Esophagus muscularis mucosa (tissue), 4 donors: ENCODE measurements around the gene UQCC2. TPM values are rescaled to one million over a fixed set of nuclear protein-coding genes. Genes with fewer than 3 reads are reported as not detected.

Experiments
- DNase-seq: peaks from one replicate; pipeline ENCODE4 v3.0.0-alpha.2; 2017; ENCODE audit errors: extremely low spot score
- H3K27ac ChIP-seq, 4 donors: fragments of 200-600 bp; sonication (generic); replicated peaks in 1 of 4; 1 replicate in 3 of 4; 2 replicates in 1 of 4; pipeline ENCODE4 v1.5.1; 2016 to 2019; ENCODE audit warnings: mild to moderate bottlenecking in 1 of 4
- H3K27me3 ChIP-seq, 4 donors: fragments of 200-600 bp; sonication (generic); one replicate each; pipeline versions ENCODE4 v1.5.1 to v1.6.0; 2016 to 2019
- H3K36me3 ChIP-seq, 4 donors: fragments of 200-600 bp; sonication (generic); one replicate each; pipeline ENCODE4 v1.5.1; 2016 to 2019
- H3K4me1 ChIP-seq, 4 donors: fragments of 200-600 bp; sonication (generic); one replicate each; pipeline ENCODE4 v1.5.1; 2016 to 2019
- H3K4me3 ChIP-seq, 4 donors: fragments of 200-600 bp; sonication (generic); 1 replicate in 2 of 4; 2 replicates in 2 of 4; pipeline ENCODE4 v1.5.1; 2016 to 2019; ENCODE audit warnings: mild to moderate bottlenecking in 4 of 4, moderate library complexity in 1 of 4
- H3K9me3 ChIP-seq, 4 donors: fragments of 200-600 bp; sonication (generic); 1 replicate in 3 of 4; 2 replicates in 1 of 4; pipeline ENCODE4 v1.5.1; 2016 to 2019
- EP300 ChIP-seq: sonication (generic); formaldehyde crosslinking; IDR thresholded peaks from one replicate; pipeline ENCODE4 v1.6.1; 2017; ENCODE audit warnings: antibody characterized with exemption
- POLR2A ChIP-seq: fragments of 450-650 bp; IDR thresholded peaks from one replicate; pipeline ENCODE4 v1.6.1; 2017; ENCODE audit warnings: antibody characterized with exemption, moderate library complexity, mild to moderate bottlenecking, low read depth
- POLR2AphosphoS5 ChIP-seq, 2 donors: sonication (generic); formaldehyde crosslinking; IDR thresholded peaks; one replicate each; pipeline ENCODE4 v1.6.1; 2017; ENCODE audit warnings: antibody characterized with exemption in 2 of 2
- WGBS: methylation state at CpG from one replicate; pipeline ENCODE4 v1.1.5; 2018; 5-methylcytosine and 5-hydroxymethylcytosine counted together
- intact Hi-C: fragments of 100-400 bp; cut with DNase I; formaldehyde crosslinking; loops from one replicate; pipeline ENCODE4 v1.15.1; 2023
- total RNA-seq, 4 donors: library from RNA; depleted of rRNA; stranded (reverse); fragments of >200 nt; gene quantifications; one replicate each; pipeline versions ENCODE4 v1.1.0 to v1.2.1, GENCODE V29; 2016
- TF ChIP-seq, protein P1 (sequence below), 3 experiments: fragments of 200-600 bp in 2 of 3; fragments of 450-650 bp in 1 of 3; sonication (generic) in 2 of 3; IDR thresholded peaks; one replicate each; pipeline ENCODE4 v1.5.1; 2017 to 2019; ENCODE audit warnings: antibody characterized with exemption in 3 of 3, mild to moderate bottlenecking in 2 of 3, moderate library complexity in 1 of 3

UQCC2 gene
- total RNA-seq, 4 donors from 2014 or later: 9.4 to 22.2 (median 14.7) TPM

DNA sequence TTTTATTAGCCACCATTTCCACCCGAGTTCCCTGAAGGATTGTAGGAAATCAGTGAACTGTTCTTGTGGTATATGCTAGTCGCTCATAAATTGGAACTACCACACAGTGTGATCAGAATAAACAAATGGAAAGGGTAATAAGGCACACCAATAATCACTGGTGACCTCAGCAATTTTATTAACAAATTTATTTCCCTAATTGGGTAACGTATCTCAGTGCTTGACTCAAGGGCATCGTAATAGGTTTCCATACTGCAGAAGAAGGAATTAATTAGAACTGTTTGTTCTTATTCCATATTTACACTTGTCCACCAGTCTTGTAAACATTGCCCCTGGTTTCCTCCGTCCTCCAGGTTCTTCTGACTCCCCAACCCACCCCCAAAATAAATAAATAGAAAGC is 10.0 kb upstream of the UQCC2 start:
- DNase-seq: no peak
- peaks cover 0 to 27% (median 0%) of the 10 kb centered on the region in 4 donors for H3K36me3 ChIP-seq
- peaks cover 4 to 14% (median 11%) of the 10 kb centered on the region in 4 donors for H3K4me1 ChIP-seq
- intact Hi-C loops: no loop called here
- no peaks in the 10 kb centered on the region for H3K9me3 ChIP-seq
- H3K27ac ChIP-seq: no peak overlapping the region
- WGBS: 67% methylated on average over 5 of the region's 5 CpGs
- TF ChIP-seq EP300 (no peak), POLR2AphosphoS5 (IDR thresholded peaks at IDR 0.05) (no peak), POLR2A (no peak)
- TF ChIP-seq, protein P1, sequence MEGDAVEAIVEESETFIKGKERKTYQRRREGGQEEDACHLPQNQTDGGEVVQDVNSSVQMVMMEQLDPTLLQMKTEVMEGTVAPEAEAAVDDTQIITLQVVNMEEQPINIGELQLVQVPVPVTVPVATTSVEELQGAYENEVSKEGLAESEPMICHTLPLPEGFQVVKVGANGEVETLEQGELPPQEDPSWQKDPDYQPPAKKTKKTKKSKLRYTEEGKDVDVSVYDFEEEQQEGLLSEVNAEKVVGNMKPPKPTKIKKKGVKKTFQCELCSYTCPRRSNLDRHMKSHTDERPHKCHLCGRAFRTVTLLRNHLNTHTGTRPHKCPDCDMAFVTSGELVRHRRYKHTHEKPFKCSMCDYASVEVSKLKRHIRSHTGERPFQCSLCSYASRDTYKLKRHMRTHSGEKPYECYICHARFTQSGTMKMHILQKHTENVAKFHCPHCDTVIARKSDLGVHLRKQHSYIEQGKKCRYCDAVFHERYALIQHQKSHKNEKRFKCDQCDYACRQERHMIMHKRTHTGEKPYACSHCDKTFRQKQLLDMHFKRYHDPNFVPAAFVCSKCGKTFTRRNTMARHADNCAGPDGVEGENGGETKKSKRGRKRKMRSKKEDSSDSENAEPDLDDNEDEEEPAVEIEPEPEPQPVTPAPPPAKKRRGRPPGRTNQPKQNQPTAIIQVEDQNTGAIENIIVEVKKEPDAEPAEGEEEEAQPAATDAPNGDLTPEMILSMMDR (IDR thresholded peaks at IDR 0.05): no peak
- no peak overlapping the region for H3K4me3 ChIP-seq
- peaks cover 0 to 6% (median 0%) of the 10 kb centered on the region in 4 donors for H3K27me3 ChIP-seq

DNA sequence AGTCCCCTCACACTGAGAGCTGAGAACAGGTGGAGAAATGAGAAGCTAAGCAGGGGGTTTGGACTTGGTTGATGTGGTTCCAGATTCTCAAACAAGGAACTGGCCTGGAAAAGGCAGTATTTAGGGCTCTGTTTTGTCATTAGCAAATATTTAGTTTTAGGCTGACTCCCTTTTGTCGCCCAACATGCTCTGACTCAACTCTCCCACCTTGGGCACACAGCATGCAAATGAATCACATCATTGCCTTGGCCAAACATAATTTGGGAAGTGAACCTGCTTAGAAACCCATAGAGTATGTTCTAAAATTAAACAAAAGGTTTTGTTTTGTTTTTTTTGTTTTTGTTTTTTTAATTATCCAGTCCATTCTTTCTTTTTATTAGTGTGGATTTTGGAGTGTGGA is 9.5 kb upstream of the UQCC2 start:
- peaks cover 4 to 14% (median 11%) of the 10 kb centered on the region in 4 donors for H3K4me1 ChIP-seq
- H3K9me3 ChIP-seq: no peaks in the 10 kb centered on the region
- peaks cover 0 to 6% (median 0%) of the 10 kb centered on the region in 4 donors for H3K27me3 ChIP-seq
- TF ChIP-seq POLR2AphosphoS5 (IDR thresholded peaks at IDR 0.05): no peak
- no peak for TF ChIP-seq EP300
- TF ChIP-seq, protein P1 (IDR thresholded peaks at IDR 0.05): no peak
- H3K36me3 ChIP-seq: peaks cover 0 to 22% (median 0%) of the 10 kb centered on the region in 4 donors
- intact Hi-C loops: no loop called here
- DNase-seq: no peak
- H3K4me3 ChIP-seq: no peak overlapping the region
- WGBS: 87% methylated on average over 1 of the region's 1 CpG
- H3K27ac ChIP-seq: no peak overlapping the region

DNA sequence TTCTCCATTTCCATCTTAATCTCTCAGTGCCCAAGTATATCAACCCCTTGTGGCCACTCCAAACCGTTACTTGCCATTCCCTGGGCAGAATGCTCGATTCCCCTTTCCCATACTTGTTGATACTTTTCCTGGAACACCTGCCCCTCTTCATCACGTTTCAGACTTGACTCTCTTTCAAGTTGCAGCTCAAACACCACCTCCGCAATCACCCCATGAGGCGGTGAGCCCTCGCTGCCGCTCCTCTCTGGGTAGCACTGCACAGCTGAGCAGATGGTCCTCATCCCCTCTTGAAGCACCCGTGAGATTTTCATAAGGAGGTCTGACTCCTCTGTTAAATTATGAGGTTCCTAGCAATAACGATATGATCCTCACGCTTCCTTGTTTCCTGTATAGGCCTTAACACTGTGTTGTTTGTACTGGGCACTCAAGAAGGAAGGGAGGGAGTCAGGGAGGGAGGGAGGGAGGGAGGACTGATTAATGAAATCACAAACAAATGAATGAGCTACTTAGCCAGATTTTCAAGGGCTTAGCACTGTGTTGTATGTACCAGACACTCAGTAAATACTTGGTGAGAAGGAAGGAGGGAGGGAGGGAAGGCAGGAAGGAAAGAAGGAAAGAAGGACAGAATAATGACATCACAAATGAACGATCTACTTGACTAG is 8.0 kb upstream of the UQCC2 start:
- intact Hi-C loops: no loop called here
- peaks cover 0 to 6% (median 0%) of the 10 kb centered on the region in 4 donors for H3K27me3 ChIP-seq
- TF ChIP-seq, protein P1 (IDR thresholded peaks at IDR 0.05): no peak
- TF ChIP-seq EP300: no peak
- TF ChIP-seq POLR2AphosphoS5 (IDR thresholded peaks at IDR 0.05): no peak
- no peak for TF ChIP-seq POLR2A
- H3K4me3 ChIP-seq: no peak overlapping the region
- peaks cover 4 to 14% (median 11%) of the 10 kb centered on the region in 4 donors for H3K4me1 ChIP-seq
- H3K36me3 ChIP-seq: peaks cover 0 to 18% (median 0%) of the 10 kb centered on the region in 4 donors
- WGBS: 68% methylated on average over 11 of the region's 11 CpGs
- DNase-seq: no peak
- no peak overlapping the region for H3K27ac ChIP-seq
- no peaks in the 10 kb centered on the region for H3K9me3 ChIP-seq

GRCh38 chr6:33718713-33719112 is 7.2 kb upstream of the UQCC2 start:
- no peaks in the 10 kb centered on the region for H3K9me3 ChIP-seq
- peaks cover 0 to 18% (median 0%) of the 10 kb centered on the region in 4 donors for H3K36me3 ChIP-seq
- WGBS: 93% methylated on average over 2 of the region's 2 CpGs
- peaks cover 0 to 2% (median 0%) of the 10 kb centered on the region in 4 donors for H3K27me3 ChIP-seq
- H3K27ac ChIP-seq: peak overlapping the region in 1 of 4 donors; percentile 40
- TF ChIP-seq, protein P1 (IDR thresholded peaks at IDR 0.05): no peak
- no peak for TF ChIP-seq POLR2AphosphoS5 (IDR thresholded peaks at IDR 0.05)
- no peak for TF ChIP-seq EP300
- TF ChIP-seq POLR2A: no peak
- DNase-seq: no peak
- intact Hi-C loops: no loop called here
- H3K4me3 ChIP-seq: no peak overlapping the region
- peaks cover 4 to 14% (median 11%) of the 10 kb centered on the region in 4 donors for H3K4me1 ChIP-seq
